NOMO-1 treated with DMSO at 0.1 percent for 48 hours (cell line): ENCODE results near the gene ZNF132.
"Not testable (repeated sequence)": the region's sequence is repeated elsewhere in the genome, so short reads cannot be mapped to it uniquely, and the experiment has no call there.

Experiments used
- DNase-seq: peaks from one replicate; lab custom pipeline; 2025; ENCODE audit not compliant: unreplicated experiment; lab: John Stamatoyannopoulos, UW

ZNF132 gene

DNA sequence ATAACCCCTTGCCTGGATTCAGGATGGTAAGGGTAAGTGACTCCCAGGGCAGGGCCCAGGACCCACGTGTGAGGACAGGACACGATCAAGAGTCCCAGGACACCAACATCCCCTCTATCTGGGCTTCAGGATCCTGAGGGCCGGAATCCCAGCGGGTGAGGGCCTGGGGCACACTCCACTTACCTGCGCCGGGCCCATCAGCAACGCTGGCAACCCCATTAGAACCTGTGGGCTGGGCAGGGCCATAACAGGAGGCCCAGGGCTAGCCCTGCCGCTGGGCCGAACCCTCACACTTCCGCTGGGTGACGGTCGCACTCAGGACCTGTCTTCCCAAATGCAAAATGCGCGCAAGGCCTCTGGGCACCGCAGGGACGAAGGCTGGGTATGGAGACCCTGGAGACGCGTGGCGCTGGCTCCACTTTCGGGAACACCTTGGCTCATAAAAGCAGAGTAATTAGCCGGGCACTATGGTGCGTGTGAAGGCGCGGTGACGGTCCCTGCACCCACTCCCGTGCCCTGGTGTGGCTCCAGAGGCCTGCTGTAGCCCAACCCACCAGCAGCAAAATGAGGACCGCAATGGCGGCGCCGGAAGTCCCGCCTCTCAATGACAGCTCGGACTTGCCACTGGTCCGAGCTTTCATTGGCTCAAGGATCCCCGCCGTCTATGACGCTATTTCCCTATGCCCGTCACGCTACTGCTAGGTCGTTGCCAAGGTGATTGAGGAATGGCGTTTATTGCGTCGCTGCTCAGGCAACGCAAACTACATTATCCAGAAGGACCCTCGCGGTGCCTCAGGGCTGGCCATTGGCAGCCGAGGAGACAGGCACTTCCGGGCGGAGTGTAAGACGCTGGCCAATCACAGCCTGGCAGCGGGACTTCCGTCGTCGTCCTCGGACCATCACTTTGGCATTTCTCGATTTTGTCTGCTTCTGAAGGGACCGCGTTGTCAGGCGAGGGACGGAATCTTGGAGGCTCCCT, at the start of gene ZNF132:
Gene ZNF132 (minus strand): TSS at position 578 of the 979 bp plus-strand sequence. CDS start 332 bp downstream, at position 246.
- peak; percentile 99 for DNase-seq

GRCh38 chr19:58484349-58484748, 44.4 kb upstream of the ZNF132 start:
- not testable (repeated sequence) for DNase-seq

GRCh38 chr19:58483776-58484175, 43.8 kb upstream of the ZNF132 start:
- DNase-seq: no peak

GRCh38 chr19:58482372-58482771, 42.4 kb upstream of the ZNF132 start:
- no peak for DNase-seq

GRCh38 chr19:58480831-58481230, 40.9 kb upstream of the ZNF132 start:
- DNase-seq: no peak

DNA sequence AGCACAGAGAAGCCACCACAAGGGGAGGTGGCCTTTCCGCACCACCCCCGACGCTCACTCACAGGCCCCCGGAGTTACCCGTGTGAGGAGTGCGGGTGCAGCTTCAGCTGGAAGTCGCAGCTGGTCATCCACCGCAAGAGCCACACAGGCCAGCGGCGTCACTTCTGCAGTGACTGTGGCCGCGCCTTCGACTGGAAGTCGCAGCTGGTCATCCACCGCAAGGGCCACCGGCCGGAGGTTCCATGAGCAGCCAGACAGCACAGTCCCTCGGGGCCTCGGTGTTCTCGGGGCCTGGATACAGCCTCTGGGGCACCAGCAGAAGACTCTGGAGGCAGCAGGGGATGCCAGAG, 40.5 kb upstream of the ZNF132 start:
- DNase-seq: no peak

GRCh38 chr19:58479736-58480480, 40.0 kb upstream of the ZNF132 start:
- no peak for DNase-seq

- DNase-seq: no peak
Measured at GRCh38 chr19:58479303-58479702, 39.4 kb upstream of the ZNF132 start.

- DNase-seq: no peak
Measured at GRCh38 chr19:58477871-58478270, 37.9 kb upstream of the ZNF132 start.

GRCh38 chr19:58477130-58477529, 37.2 kb upstream of the ZNF132 start:
- no peak for DNase-seq

DNA sequence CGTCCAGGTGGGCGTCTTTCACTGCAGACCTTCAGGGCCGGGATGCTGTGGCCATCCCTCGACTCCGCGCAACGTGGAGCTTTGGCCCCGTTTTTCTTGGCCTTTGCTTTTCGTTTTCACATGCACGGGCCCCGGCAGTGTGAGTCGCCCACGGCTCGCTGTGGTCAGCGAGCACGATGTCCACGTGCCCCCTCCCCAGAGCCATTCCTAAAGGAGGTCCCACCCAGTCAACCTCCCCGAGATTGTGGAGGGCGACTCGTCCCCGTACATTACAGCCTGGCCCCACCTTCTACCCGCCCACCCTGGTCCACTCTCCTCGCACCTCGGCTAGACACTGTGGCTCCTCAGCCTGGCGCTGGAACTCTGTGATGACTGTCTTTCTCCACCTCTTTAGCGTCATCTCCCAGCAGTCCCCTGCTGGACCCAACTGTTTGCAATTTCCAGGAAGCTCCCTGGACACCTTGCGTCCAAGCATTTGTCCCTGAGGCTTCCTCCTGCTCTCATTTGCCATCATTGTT, 36.6 kb upstream of the ZNF132 start:
- DNase-seq: no peak

- DNase-seq: peak; percentile 97
Measured at GRCh38 chr19:58475714-58476497, 36.0 kb upstream of the ZNF132 start, which contains the start of gene ZNF446. ZNF446 (plus strand) TSS chr19:58476352; CDS start chr19:58477219, 867 bp downstream.

DNA sequence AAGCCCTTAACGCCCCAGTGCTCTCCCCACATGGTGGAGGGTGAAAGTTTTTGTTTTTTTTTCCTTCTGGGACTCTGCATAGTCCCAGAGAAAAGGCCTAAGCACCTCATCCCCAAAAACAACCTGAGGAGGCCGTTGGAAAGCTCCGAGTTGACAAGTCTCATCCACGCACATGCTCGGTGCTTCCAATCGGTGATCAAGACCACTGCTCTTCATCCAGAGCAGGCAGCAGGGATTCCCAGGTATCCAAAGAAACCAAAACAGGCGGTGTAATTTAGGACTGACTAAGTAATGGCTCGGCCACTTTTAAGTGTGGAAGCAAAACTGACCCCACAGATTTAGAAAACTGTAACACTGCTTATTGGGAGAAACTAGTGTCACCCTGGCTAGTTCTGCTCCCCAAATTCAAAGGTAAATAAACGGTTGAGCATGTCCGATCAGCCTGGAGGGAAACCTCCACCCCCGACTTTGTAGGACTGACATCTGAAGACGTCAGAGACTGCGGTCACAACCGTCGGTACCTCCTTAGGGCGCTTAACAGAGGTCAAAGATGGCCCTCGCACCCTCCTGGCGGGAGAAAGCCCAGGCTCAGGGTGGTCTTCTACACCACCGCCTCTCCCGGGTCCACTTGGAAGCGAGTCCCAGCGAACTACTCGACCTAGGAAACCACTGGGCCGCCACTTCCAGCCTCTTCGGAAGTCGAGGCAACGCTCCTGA, 35.2 kb upstream of the ZNF132 start:
- DNase-seq: no peak

DNA sequence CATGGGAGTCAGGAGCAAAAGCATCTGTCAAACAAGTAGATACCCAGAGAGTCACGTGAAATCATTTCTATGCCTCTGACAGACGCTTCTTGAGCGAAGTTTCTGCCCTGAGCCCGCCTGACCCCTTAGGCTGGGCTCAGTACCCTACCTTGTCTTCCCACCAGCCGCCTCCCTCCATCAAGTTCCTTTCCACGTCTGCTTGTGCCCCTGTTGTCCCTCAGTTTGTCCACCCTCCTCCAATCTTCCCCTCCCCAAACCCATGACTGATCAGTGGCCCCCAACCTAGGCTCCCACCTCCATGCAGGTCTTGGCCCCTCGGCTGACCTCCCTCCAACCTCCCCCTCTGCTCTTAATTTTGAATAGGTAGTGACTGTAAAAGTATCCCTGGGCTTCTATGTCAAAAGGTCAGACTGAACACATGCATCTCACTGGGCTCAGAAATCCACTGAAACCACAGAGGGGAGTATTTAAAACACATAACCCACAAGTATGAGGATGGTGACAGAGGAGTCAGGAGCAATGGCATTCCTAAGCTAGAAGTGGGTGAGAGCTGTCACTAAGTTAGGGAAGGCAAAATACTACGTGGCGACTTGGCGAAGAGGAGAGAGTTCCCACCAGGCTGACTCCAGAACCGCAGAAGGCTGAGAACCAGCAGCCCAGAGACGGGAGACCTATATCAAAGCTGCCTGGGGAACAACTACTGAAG, 34.5 kb upstream of the ZNF132 start:
- no peak for DNase-seq

DNA sequence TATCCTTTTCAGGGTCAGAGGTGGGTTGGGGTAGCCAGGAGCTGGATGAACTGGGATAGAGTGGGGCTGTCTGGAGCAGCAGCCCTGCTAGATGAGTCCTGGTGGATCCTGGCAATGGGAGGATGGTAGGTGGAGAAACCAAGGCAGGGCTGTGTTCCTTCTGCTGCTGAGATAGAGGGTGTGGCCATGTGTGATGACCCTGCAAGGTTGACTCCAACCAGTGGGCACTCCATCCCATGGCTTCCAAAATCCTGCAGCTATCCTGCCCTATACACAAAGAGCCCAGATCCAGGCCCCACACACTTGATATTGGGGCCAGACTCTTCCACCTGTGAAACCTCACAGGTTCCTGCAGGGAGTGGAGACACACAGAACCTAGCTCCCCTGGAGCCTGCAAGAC, 33.8 kb upstream of the ZNF132 start:
- DNase-seq: no peak

DNA sequence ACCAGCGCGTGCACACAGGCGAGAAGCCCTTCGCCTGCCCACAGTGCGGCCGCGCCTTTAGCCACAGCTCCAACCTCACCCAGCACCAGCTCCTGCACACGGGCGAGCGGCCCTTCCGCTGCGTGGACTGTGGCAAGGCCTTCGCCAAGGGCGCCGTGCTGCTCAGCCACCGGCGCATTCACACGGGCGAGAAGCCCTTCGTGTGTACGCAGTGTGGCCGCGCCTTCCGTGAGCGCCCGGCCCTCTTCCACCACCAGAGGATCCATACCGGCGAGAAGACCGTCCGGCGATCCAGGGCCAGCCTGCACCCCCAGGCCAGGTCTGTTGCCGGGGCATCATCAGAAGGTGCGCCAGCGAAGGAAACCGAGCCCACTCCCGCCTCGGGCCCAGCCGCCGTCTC, 31.8 kb upstream of the ZNF132 start:
- no peak for DNase-seq

GRCh38 chr19:58470837-58471543, 31.0 kb upstream of the ZNF132 start:
- DNase-seq: not testable (repeated sequence)

- no peak for DNase-seq
Measured at GRCh38 chr19:58469241-58470013, 29.5 kb upstream of the ZNF132 start.
